D721Med (cell line): ENCODE measurements around the gene SEPTIN10.
"Not testable (repeated sequence)": the region's sequence is repeated elsewhere in the genome, so short reads cannot be mapped to it uniquely, and the experiment has no call there.

ENCODE experiments used
- DNase-seq: peaks from one replicate; pipeline ENCODE4 v3.0.0; 2011; ENCODE audit warnings: low spot score; ENCODE audit not compliant: insufficient read length
- FAIRE-seq: peaks from 2 replicates; lab custom pipeline; 2011; peaks lifted over from hg19 to GRCh38; lab: Jason Lieb, UNC
- CTCF ChIP-seq: IDR thresholded peaks from 2 replicates; pipeline ENCODE4 v1.5.1; 2012; ENCODE audit warnings: mild to moderate bottlenecking, control low read depth; ENCODE audit not compliant: insufficient read depth; ENCODE audit errors: missing control alignments

The SEPTIN10 gene

GRCh38 chr2:109649736-109650695 is 36.2 kb upstream of the SEPTIN10 start:
- DNase-seq, result no peak
- no peak for FAIRE-seq
- TF ChIP-seq CTCF, result no peak

- DNase-seq (no peak), FAIRE-seq (no peak)
- no peak for TF ChIP-seq CTCF
Measured at GRCh38 chr2:109648041-109648527, 34.3 kb upstream of the SEPTIN10 start.

GRCh38 chr2:109647636-109648035 is 33.9 kb upstream of the SEPTIN10 start:
- DNase-seq, result no peak
- no peak for TF ChIP-seq CTCF
- no peak for FAIRE-seq

GRCh38 chr2:109646961-109647360 is 33.2 kb upstream of the SEPTIN10 start:
- FAIRE-seq (no peak), DNase-seq (no peak)
- no peak for TF ChIP-seq CTCF

- FAIRE-seq (no peak), DNase-seq (no peak)
- no peak for TF ChIP-seq CTCF
Measured at GRCh38 chr2:109645412-109646184, 31.8 kb upstream of the SEPTIN10 start.

GRCh38 chr2:109644571-109645275 is 31.0 kb upstream of the SEPTIN10 start:
- FAIRE-seq (no peak), DNase-seq (no peak)
- TF ChIP-seq CTCF, result no peak

GRCh38 chr2:109640000-109640399 is 26.2 kb upstream of the SEPTIN10 start:
- not testable (repeated sequence) for FAIRE-seq, DNase-seq
